ENCODE results near the gene ARMC2.
"Not testable (repeated sequence)": the region's sequence is repeated elsewhere in the genome, so short reads cannot be mapped to it uniquely, and the experiment has no call there.

ARMC2 gene

DNA sequence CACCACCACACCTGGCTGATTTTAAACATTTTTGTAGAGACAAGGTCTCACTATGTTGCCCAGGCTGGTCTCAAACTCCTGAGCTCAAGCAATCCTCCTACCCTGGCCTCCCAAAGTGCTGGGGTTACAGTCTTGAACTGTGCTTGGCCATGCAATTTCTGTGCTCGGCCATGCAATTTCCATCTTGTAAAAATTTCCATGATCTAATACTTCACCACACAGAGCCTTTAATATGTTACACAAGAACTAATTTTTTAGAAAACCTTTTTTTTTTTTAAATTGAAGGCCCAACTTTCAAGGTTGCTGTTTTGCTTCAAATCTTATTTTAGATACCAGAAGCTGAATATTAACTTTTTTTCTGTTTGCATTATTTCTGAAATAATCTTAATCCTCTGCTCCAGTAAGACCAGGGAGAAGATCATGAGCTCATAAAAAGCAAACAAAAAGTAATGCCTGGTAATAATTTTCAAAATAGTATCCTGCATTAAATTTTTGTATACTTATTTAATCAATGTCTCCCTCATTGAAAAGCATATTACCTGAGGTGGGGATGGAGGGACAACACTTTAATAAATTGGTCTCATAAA, 38.1 kb upstream of the ARMC2 start:
- in situ Hi-C loops (cut with HindIII; ENCODE audit: low pct_unique_long_range_greater_than_20kb, low sequenced_read_pairs), result no loop called here
- DNase-seq (ENCODE audit: low read depth in 1 of 2, low spot score in 1 of 2), result no peak
- no peak for TF ChIP-seq JUND (IDR thresholded peaks at IDR 0.05; ENCODE audit: low read depth)

DNA sequence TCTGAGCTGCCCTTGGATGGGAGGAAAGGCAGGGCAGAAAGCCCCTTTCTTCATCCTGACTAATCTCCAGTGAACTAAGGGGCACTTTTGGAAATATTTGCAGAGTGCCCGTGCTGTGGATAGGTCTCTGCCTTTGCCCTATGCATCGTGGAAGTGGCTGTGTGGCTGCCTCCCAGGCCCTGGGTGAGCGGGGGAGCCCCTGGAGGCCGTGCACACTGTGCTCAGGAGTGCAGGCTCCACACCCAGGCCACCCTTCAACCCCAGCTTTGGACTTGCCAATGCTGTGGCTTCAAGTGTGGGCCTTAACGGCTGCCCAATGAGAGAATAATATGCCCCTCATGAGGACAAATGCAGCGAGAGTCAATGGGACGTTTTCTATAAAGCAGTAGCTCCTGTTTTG, 36.7 kb upstream of the ARMC2 start:
- DNase-seq (ENCODE audit: low read depth in 1 of 2, low spot score in 1 of 2), result no peak
- in situ Hi-C loops (cut with HindIII; ENCODE audit: low pct_unique_long_range_greater_than_20kb, low sequenced_read_pairs), result no loop called here
- TF ChIP-seq JUND (IDR thresholded peaks at IDR 0.05; ENCODE audit: low read depth), result no peak

DNA sequence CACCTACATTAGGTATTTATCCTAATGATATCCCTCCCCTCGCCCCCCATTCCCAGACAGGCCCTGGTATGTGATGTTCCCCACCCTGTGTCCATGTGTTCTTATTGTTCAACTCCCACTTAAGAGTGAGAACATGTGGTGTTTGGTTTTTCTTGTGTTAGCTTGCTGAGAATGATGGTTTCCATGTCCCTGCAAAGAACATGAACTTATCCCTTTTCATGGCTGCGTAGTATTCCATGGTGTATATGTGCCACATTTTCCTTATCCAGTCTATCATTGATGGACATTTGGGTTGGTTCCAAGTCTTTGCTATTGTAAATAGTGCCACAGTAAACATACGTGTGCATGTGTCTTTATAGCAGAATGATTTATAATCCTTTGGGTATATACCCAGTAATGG, 35.0 kb upstream of the ARMC2 start:
- DNase-seq (ENCODE audit: low read depth in 1 of 2, low spot score in 1 of 2); in situ Hi-C loops (cut with HindIII; ENCODE audit: low pct_unique_long_range_greater_than_20kb, low sequenced_read_pairs): not testable (repeated sequence)

DNA sequence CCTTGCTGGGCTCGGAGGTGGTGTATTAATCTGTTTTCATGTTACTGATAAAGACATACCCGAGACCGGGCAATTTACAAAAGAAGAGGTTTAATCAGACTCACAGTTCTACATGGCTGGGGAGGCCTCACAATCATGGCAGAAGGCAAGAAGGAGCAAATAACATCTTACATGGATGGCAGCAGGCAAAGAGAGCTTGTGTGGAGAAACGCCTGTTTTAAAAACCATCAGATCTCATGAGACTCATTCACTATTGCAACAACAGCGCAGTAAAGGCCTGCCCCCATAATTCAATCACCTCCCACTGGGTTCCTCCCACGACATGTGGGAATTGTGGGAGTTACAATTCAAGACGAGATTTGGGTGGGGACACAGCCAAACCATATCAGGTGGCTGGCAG, 30.9 kb upstream of the ARMC2 start:
- in situ Hi-C loops (cut with HindIII; ENCODE audit: low pct_unique_long_range_greater_than_20kb, low sequenced_read_pairs); DNase-seq (ENCODE audit: low read depth in 1 of 2, low spot score in 1 of 2): not testable (repeated sequence)

DNA sequence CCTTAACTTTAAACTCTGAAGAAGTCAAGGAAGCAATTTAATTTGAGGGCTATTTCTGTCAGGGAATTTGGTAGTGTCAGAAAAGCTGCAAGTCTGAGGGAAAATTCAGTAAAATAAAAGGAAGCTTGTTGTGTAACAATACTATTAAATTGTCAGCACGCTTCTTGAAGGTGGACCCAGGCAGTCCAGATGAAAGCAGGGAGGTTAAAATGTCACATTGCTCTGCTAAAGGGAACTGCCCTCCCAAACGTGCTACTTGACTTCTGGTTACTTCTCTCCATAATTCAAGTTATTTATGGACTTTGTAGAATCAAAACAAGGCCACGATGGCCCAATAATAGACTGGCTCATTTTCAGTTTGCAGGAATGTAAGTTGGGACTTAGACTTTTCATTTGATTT, 28.2 kb upstream of the ARMC2 start:
- DNase-seq (ENCODE audit: low read depth in 1 of 2, low spot score in 1 of 2), result no peak
- in situ Hi-C loops (cut with HindIII; ENCODE audit: low pct_unique_long_range_greater_than_20kb, low sequenced_read_pairs), result no loop called here
- TF ChIP-seq JUND (IDR thresholded peaks at IDR 0.05; ENCODE audit: low read depth), result no peak

DNA sequence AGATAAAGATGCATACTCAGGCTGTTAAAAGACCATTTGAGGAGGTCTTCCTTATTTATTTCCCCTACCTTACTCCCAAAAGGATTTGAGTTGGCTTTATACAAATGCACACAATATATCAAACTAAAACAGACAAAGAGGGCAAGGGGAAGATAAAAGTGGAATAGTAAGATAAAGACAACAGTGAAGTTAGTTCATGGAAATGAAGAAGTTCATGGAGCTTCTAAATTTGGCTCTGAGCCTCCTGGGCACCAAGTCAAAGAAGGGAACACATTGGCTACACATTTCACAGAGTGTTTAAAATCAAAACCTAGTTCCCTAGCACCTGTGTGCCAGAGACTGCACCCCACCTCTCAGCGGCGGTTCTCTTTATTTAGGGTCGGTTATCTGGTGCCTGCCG, 25.8 kb upstream of the ARMC2 start:
- TF ChIP-seq JUND (IDR thresholded peaks at IDR 0.05; ENCODE audit: low read depth), result no peak
- DNase-seq (ENCODE audit: low read depth in 1 of 2, low spot score in 1 of 2), result no peak
- in situ Hi-C loops (cut with HindIII; ENCODE audit: low pct_unique_long_range_greater_than_20kb, low sequenced_read_pairs), result no loop called here

DNA sequence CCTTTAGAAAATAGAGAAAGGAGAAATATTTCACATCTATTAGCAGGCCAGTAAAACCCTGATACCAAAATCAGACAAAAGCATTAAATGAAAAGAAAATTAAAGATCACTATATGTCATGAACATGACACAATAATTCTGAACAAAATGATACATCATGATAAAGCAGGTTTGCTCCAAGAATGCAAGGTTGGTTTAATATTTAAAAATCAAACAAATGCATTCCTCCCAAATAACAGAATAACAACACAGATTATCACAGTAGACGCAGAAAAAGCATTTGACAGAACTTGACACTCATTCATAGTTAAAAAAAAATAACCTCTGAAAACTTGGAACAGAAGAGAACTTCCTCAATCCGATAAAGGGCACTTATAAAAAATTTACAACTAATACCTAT, 22.9 kb upstream of the ARMC2 start:
- TF ChIP-seq JUND (IDR thresholded peaks at IDR 0.05; ENCODE audit: low read depth), result no peak
- no peak for DNase-seq (ENCODE audit: low read depth in 1 of 2, low spot score in 1 of 2)
- in situ Hi-C loops (cut with HindIII; ENCODE audit: low pct_unique_long_range_greater_than_20kb, low sequenced_read_pairs), result no loop called here

DNA sequence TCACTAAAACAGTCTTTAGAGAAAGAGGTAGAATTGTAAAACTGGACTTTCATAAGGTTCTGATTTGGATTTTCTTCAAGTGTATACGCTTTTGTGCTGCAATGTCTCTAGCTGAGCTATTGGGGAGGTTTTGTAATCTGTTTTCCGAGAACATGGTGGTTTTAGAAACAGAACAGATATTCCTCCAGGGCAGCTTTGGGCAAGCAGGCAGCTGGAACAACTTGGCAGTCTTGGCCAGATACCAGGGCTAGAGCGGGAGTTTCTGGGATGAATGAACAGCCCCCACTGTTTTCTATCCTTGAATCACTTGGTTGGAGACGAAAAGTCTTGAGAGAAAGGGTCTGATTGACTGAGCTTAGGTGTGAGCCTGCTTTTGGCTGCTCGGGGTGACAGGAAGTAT, 17.1 kb upstream of the ARMC2 start:
- DNase-seq (ENCODE audit: low read depth in 1 of 2, low spot score in 1 of 2), result no peak
- TF ChIP-seq JUND (IDR thresholded peaks at IDR 0.05; ENCODE audit: low read depth), result no peak
- in situ Hi-C loops (cut with HindIII; ENCODE audit: low pct_unique_long_range_greater_than_20kb, low sequenced_read_pairs), result no loop called here

DNA sequence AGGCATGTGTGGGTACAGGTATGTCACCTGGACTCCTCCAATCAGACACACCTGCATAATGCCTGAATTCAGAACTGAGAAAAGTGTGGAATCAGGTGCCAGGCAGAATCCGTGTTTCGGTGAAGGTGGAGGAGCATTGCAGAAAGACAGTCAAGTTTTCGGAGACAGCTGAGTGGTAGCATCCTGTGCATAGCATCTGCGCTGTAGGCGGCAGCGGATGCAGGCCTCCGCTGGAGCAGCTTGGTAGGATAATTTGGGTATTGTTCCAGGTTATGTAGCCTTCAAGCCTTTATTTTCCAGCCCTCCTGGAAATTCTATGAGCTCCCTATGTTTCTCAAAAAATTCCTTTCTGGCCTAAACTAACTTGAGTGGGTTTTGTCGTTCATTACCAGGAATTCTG, 15.5 kb upstream of the ARMC2 start:
- DNase-seq (ENCODE audit: low read depth in 1 of 2, low spot score in 1 of 2), result no peak
- TF ChIP-seq JUND (IDR thresholded peaks at IDR 0.05; ENCODE audit: low read depth), result no peak
- in situ Hi-C loops (cut with HindIII; ENCODE audit: low pct_unique_long_range_greater_than_20kb, low sequenced_read_pairs), result no loop called here

DNA sequence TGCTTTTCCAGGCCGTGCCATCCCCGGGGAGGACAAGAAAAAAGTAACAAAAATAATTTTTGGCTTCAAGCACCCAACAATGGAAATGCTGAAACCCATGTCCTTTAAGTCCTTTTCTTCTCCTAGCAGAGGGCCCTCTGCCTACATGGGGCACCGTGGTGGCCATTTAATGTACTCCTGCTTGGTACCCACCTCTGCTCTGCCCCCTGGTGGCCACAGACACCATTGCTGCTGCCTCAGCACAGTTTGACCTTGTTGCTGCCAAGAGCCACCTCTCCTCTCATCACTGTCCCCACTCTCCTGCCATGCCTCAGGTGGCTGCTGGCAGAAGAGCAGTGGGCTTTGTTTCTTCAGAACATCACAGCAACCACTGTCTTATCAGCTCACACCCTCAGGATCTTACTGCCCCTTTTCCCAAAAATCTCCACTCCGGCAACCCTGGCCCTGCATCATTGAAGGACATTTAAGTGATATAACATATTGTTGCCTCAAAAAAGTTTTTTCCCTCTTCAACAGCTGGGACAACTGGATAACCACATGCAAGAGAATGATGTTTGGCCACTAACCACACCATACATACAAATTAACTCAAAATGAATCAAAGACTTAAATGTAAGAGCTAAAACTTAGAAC, 12.9 kb upstream of the ARMC2 start:
- peak; percentile 54 to 74 for DNase-seq (ENCODE audit: low read depth in 1 of 2, low spot score in 1 of 2)
- in situ Hi-C loops (cut with HindIII; ENCODE audit: low pct_unique_long_range_greater_than_20kb, low sequenced_read_pairs), result no loop called here
- no peak for TF ChIP-seq JUND (IDR thresholded peaks at IDR 0.05; ENCODE audit: low read depth)

DNA sequence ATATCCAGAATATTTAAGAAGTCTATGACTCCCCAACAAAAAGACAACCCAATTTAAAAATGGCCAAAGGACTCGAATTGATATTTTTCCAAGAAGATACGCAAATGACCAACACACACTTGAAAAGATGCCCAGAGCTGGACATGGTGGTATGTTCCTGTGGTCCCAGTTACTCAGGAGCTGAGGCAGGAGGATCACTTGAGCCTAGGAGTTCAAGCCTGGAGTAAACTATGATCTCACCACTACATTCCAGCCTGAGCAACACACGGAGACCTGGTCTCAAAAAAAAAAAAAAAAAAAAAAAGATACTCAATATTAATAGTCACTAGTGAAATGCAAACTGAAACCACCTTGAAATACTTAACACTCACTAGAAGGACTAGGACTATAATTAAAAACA, 12.2 kb upstream of the ARMC2 start:
- in situ Hi-C loops (cut with HindIII; ENCODE audit: low pct_unique_long_range_greater_than_20kb, low sequenced_read_pairs), result no loop called here
- DNase-seq (ENCODE audit: low read depth in 1 of 2, low spot score in 1 of 2), result no peak
- TF ChIP-seq JUND (IDR thresholded peaks at IDR 0.05; ENCODE audit: low read depth), result no peak

DNA sequence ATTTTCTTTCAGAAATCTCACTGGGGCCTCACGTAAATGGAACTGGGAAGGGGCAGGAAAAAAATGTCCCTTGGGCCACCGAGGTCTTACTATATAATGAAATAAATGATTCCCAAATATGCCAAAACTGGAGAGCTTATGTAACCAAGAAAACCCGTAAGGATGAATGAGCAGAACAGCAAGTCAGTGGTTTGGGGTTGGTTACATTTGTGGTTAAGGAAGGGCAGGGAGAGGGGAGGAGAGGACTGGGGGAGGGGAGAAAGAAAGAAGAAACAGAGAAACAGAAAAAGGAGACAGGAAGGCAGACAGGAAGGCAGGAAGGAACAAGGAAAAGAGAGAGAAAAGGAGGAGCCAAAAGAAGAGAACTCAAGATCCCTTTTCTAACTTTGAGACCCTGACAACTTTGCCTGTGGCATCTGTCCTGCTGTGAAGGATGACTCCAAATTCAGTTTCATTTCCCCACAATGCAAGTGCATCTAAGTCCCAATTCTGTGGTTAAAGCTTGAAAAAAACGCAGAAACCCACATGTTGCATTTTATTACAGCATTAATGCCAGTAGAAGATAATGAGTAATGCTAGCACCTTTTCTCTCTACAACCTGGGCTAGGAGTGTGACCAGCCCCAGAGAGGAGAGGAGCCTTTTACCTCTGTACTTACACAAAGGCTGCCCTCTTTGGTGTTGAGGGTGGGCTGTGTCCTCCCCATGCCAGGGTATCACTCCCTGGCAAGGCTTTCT, 10.8 kb upstream of the ARMC2 start:
- in situ Hi-C loops (cut with HindIII; ENCODE audit: low pct_unique_long_range_greater_than_20kb, low sequenced_read_pairs), result no loop called here
- no peak for DNase-seq (ENCODE audit: low read depth in 1 of 2, low spot score in 1 of 2)

DNA sequence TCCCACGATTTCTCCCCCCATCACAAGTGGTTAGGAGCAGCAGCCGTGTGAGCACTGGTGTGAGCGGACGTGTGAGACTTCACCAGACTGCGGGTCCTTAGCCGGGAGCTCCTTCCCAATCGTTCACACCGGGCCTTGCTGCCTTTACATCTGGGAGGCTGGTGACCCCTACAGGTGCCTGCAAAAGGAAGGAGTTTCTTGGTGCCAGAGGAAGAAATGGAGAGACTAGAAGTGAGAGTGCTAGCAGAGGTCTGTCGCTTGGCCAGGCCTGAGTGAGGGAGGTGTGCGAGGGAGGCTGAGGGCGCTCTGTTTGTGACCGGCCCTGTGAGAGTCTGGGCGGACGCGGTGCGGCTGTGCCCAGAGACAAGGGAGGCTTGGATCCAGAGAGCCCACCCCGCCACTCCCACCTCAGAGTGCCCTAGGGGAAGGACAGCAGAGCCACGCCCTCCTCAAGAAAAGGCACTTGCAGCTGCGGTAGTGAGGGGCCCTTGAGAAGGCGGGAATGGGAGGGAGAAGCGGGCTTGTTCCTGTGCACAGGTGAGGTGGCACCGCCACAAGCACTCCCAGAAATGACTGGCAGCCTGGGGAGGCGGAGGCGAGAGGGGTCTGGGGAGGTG, 10.0 kb upstream of the ARMC2 start:
- in situ Hi-C loops (cut with HindIII; ENCODE audit: low pct_unique_long_range_greater_than_20kb, low sequenced_read_pairs), result no loop called here
- peak in 1 of 2 experiments; percentile 41 for DNase-seq (ENCODE audit: low read depth in 1 of 2, low spot score in 1 of 2)
- no peak for TF ChIP-seq JUND (IDR thresholded peaks at IDR 0.05; ENCODE audit: low read depth)

More for the DNA sequence above, 10.8 kb upstream of the ARMC2 start:
- no peak for TF ChIP-seq JUND (IDR thresholded peaks at IDR 0.05; ENCODE audit: low read depth)

Data from T47D (cell line).